T-cell (primary cell): ENCODE data around the gene LRP1-AS. TPM values are rescaled to one million over a fixed set of nuclear protein-coding genes. Genes with fewer than 3 reads are reported as not detected.
A peak's percentile ranks its signal among the peaks of the same experiment; 100 is the strongest.

ENCODE experiments used
- ATAC-seq, 4 experiments: fragments of 200-7000 bp in 3 of 4; fragments of 150-1000 bp in 1 of 4; cut with Tn5 transposase; replicated peaks in 1 of 4; 1 replicate in 3 of 4; 2 replicates in 1 of 4; pipeline ENCODE4 v1.10.0; 2021; ENCODE audit warnings: moderate library complexity in 3 of 4, mild to moderate bottlenecking in 2 of 4, moderate number of reproducible peaks in 1 of 4
- CTCF ChIA-PET, 2 donors: fragments of 300-600 bp; sonication (Branson Sonifier 250); formaldehyde crosslinking; loops; one replicate each; lab custom pipeline; 2022; ENCODE audit warnings: antibody characterized with exemption in 2 of 2; lab: Charles Lee
- POLR2A ChIA-PET, 2 donors: fragments of 300-600 bp; sonication (Branson Sonifier 250); formaldehyde crosslinking; loops; one replicate each; lab custom pipeline; 2022; ENCODE audit warnings: antibody characterized with exemption in 2 of 2; lab: Charles Lee
- DNase-seq, 35 experiments: peaks; one replicate each; pipeline versions ENCODE4 v3.0.0 to v3.0.0-alpha.2; 2013 to 2023
- H3K27ac ChIP-seq: one replicate; pipeline ENCODE4 v1.5.1; 2013; ENCODE audit warnings: low read length
- H3K27me3 ChIP-seq, 2 experiments: replicated peaks in 1 of 2; 1 replicate in 1 of 2; 2 replicates in 1 of 2; pipeline versions ENCODE4 v1.6.1 to v1.7.0; 2013; ENCODE audit warnings: low read length in 1 of 2, mixed read lengths in 1 of 2; ENCODE audit not compliant: control insufficient read depth in 2 of 2, insufficient read depth in 2 of 2; ENCODE audit errors: extremely low read depth in 1 of 2
- H3K36me3 ChIP-seq, 2 donors: 1 replicate in 1 of 2; 2 replicates in 1 of 2; pipeline versions ENCODE4 v1.6.1 to v1.7.0; 2013; ENCODE audit warnings: low read length in 1 of 2; ENCODE audit not compliant: control insufficient read depth in 2 of 2, insufficient read depth in 1 of 2; ENCODE audit errors: extremely low read depth in 1 of 2
- H3K4me1 ChIP-seq, 2 experiments: 1 replicate in 1 of 2; 2 replicates in 1 of 2; pipeline versions ENCODE4 v1.6.1 to v1.7.0; 2013; ENCODE audit warnings: low read length in 2 of 2, mixed read lengths in 1 of 2; ENCODE audit not compliant: insufficient read depth in 2 of 2, control insufficient read depth in 1 of 2; ENCODE audit errors: extremely low read depth in 1 of 2
- H3K4me3 ChIP-seq, 2 donors: 1 replicate in 1 of 2; 2 replicates in 1 of 2; pipeline versions ENCODE4 v1.5.1 to v1.7.0; 2013; ENCODE audit warnings: mild to moderate bottlenecking in 2 of 2, low read length in 1 of 2, moderate library complexity in 1 of 2; ENCODE audit not compliant: control insufficient read depth in 1 of 2; ENCODE audit errors: extremely low read depth in 1 of 2
- H3K9me3 ChIP-seq: 2 replicates; pipeline ENCODE4 v1.7.0; 2013
- H3K27ac Mint-ChIP-seq, 2 donors: one replicate each; pipeline ENCODE4 v1.8.0; 2020 to 2021; ENCODE audit warnings: mild to moderate bottlenecking in 2 of 2, mixed read lengths in 2 of 2
- H3K27me3 Mint-ChIP-seq, 2 donors: one replicate each; pipeline ENCODE4 v1.8.0; 2021 to 2022; ENCODE audit warnings: mixed read lengths in 2 of 2
- H3K36me3 Mint-ChIP-seq: one replicate; pipeline ENCODE4 v1.8.0; 2021; ENCODE audit warnings: mixed read lengths
- H3K4me1 Mint-ChIP-seq, 3 donors: one replicate each; pipeline ENCODE4 v1.8.0; 2020 to 2022; ENCODE audit warnings: mixed read lengths in 3 of 3, mild to moderate bottlenecking in 1 of 3
- H3K4me3 Mint-ChIP-seq, 3 donors: one replicate each; pipeline ENCODE4 v1.8.0; 2020 to 2022; ENCODE audit warnings: mild to moderate bottlenecking in 3 of 3, mixed read lengths in 3 of 3, moderate library complexity in 3 of 3
- H3K9me3 Mint-ChIP-seq, 3 donors: one replicate each; pipeline ENCODE4 v1.8.0; 2020 to 2022; ENCODE audit warnings: mixed read lengths in 3 of 3
- WGBS: methylation state at CpG from one replicate; pipeline ENCODE4 v1.1.5; 2013; ENCODE audit warnings: missing lambda C conversion rate; ENCODE audit not compliant: insufficient coverage; 5-methylcytosine and 5-hydroxymethylcytosine counted together
- total RNA-seq, 35 experiments: library from RNA in 6 of 35; stranded (reverse) in 6 of 35; fragments of 120-200 nt in 1 of 35; gene quantifications; one replicate each; pipeline versions ENCODE4 v1.2.1 to v1.2.4 and lab custom pipeline; 2013 to 2026

Gene LRP1-AS
- total RNA-seq, 5 donors from 2014 or later (not counting 1 experiment from before 2014, with no cell fraction given) = not detected

- H3K27me3 Mint-ChIP-seq = no peaks in the 10 kb centered on the region
- Histone ChIP-seq H3K4me3 (no peak overlapping the region), H3K9me3 (no peaks in the 10 kb centered on the region), H3K27ac (no peak overlapping the region), H3K4me1 (peaks cover 0 to 6% of the 10 kb centered on the region in 2 experiments), H3K27me3 (peaks cover 0 to 3% of the 10 kb centered on the region in 2 experiments), H3K36me3 (no peaks in the 10 kb centered on the region)
- H3K36me3 Mint-ChIP-seq = no peaks in the 10 kb centered on the region
- ATAC-seq = no peak
- POLR2A ChIA-PET = no interaction called here
- 80% methylated on average over 17 of the region's 21 CpGs for WGBS
- CTCF ChIA-PET = interaction anchor here in 1 of 2 donors (1.9 kb wide), 1 partner anchor 63 kb away, joined by 6 read pairs; no protein-coding TSS in a partner anchor
- no peak overlapping the region for H3K4me3 Mint-ChIP-seq
- H3K4me1 Mint-ChIP-seq = peaks cover 0 to 4% (median 2%) of the 10 kb centered on the region in 3 donors
- DNase-seq = no peak
- no peak overlapping the region for H3K27ac Mint-ChIP-seq
- no peaks in the 10 kb centered on the region for H3K9me3 Mint-ChIP-seq
These were observed 40.0 kb upstream of the LRP1-AS start for GRCh38 chr12:57187222-57188089.

GRCh38 chr12:57185906-57186508, 38.6 kb upstream of the LRP1-AS start:
- no peaks in the 10 kb centered on the region for H3K27me3 Mint-ChIP-seq
- Histone ChIP-seq H3K9me3 (no peaks in the 10 kb centered on the region), H3K4me1 (peaks cover 0 to 6% of the 10 kb centered on the region in 2 experiments), H3K36me3 (no peaks in the 10 kb centered on the region), H3K27ac (no peak overlapping the region), H3K27me3 (peaks cover 0 to 3% of the 10 kb centered on the region in 2 experiments), H3K4me3 (no peak overlapping the region)
- H3K27ac Mint-ChIP-seq = no peak overlapping the region
- CTCF ChIA-PET = no interaction called here
- DNase-seq (no peak), ATAC-seq (no peak)
- POLR2A ChIA-PET = no interaction called here
- H3K4me3 Mint-ChIP-seq = no peak overlapping the region
- H3K36me3 Mint-ChIP-seq = no peaks in the 10 kb centered on the region
- WGBS = 87% methylated on average over 12 of the region's 12 CpGs
- peaks cover 0 to 4% (median 2%) of the 10 kb centered on the region in 3 donors for H3K4me1 Mint-ChIP-seq
- H3K9me3 Mint-ChIP-seq = no peaks in the 10 kb centered on the region

DNA sequence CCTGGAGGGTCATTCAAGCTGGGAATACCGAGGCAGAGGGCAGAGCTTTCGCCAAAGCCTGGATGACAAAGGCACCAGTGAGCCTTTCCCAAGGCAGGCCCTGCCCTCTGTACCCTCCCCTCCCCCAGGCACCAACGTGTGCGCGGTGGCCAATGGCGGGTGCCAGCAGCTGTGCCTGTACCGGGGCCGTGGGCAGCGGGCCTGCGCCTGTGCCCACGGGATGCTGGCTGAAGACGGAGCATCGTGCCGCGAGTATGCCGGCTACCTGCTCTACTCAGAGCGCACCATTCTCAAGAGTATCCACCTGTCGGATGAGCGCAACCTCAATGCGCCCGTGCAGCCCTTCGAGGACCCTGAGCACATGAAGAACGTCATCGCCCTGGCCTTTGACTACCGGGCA, 38.0 kb upstream of the LRP1-AS start:
- no peak overlapping the region for H3K27ac ChIP-seq
- no peaks in the 10 kb centered on the region for H3K27me3 Mint-ChIP-seq
- H3K36me3 ChIP-seq = no peaks in the 10 kb centered on the region
- peaks cover 0 to 3% of the 10 kb centered on the region in 2 experiments for H3K27me3 ChIP-seq
- ChIA-PET POLR2A (no interaction called here), CTCF (no interaction called here)
- DNase-seq (no peak), ATAC-seq (no peak)
- no peaks in the 10 kb centered on the region for H3K9me3 Mint-ChIP-seq
- H3K4me3 Mint-ChIP-seq = no peak overlapping the region
- no peak overlapping the region for H3K4me3 ChIP-seq
- H3K36me3 Mint-ChIP-seq = no peaks in the 10 kb centered on the region
- peaks cover 0 to 4% (median 2%) of the 10 kb centered on the region in 3 donors for H3K4me1 Mint-ChIP-seq
- H3K4me1 ChIP-seq = peaks cover 0 to 6% of the 10 kb centered on the region in 2 experiments
- H3K27ac Mint-ChIP-seq = no peak overlapping the region
- H3K9me3 ChIP-seq = no peaks in the 10 kb centered on the region
- 86% methylated on average over 25 of the region's 25 CpGs for WGBS

GRCh38 chr12:57183939-57184725, 36.7 kb upstream of the LRP1-AS start:
- Histone ChIP-seq H3K36me3 (no peaks in the 10 kb centered on the region), H3K27me3 (peaks cover 0 to 3% of the 10 kb centered on the region in 2 experiments), H3K27ac (no peak overlapping the region), H3K4me3 (no peak overlapping the region), H3K9me3 (no peaks in the 10 kb centered on the region), H3K4me1 (peaks cover 0 to 6% of the 10 kb centered on the region in 2 experiments)
- H3K4me3 Mint-ChIP-seq = no peak overlapping the region
- ChIA-PET CTCF (interaction anchor here in 1 of 2 donors (0.6 to 0.8 kb wide), 2 partner anchors 30 to 60 kb away, joined by 3 read pairs; no protein-coding TSS in a partner anchor), POLR2A (no interaction called here)
- no peak for DNase-seq
- H3K27me3 Mint-ChIP-seq = no peaks in the 10 kb centered on the region
- no peaks in the 10 kb centered on the region for H3K36me3 Mint-ChIP-seq
- no peak for ATAC-seq
- peaks cover 0 to 4% (median 2%) of the 10 kb centered on the region in 3 donors for H3K4me1 Mint-ChIP-seq
- H3K27ac Mint-ChIP-seq = no peak overlapping the region
- 92% methylated on average over 19 of the region's 22 CpGs for WGBS
- no peaks in the 10 kb centered on the region for H3K9me3 Mint-ChIP-seq

DNA sequence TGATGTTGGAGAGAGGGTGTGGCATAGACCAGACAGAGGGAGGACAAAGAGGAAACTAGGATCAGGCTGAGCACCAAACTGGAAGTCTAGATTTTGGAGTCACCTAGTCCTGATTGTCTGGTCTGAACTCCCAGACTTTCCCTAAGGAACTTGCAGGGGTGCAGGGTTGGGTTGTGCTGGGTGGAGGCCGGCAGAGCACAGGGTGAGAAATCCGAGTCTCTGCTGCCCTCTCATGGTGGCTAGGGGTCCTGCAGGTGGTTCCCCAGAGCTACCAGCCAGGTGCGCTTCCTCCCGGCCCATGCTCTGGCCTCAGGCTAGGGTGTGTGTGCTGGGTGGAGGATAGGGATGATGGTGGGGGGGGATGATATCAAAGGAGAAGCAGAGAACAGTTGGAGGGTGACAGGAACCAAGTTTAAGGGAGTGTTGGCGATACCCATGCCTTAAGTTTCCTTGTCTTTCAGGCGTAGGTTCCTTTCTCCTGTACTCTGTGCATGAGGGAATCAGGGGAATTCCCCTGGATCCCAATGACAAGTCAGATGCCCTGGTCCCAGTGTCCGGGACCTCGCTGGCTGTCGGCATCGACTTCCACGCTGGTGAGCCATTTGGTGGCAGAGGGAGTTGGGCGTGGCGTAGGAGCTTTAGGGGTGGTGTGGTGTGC, 35.6 kb upstream of the LRP1-AS start:
- H3K9me3 Mint-ChIP-seq = no peaks in the 10 kb centered on the region
- no peaks in the 10 kb centered on the region for H3K9me3 ChIP-seq
- no peak overlapping the region for H3K4me3 Mint-ChIP-seq
- DNase-seq = peak; percentile 47 to 87 (median 74)
- ChIA-PET CTCF (interaction anchor here (0.7 to 2.7 kb wide), 9 partner anchors 28 to 152 kb away, joined by 3 to 25 read pairs (median 5); partner anchors contain the start of gene LRP1 (in 1 of the 2)), POLR2A (no interaction called here)
- no peak overlapping the region for H3K27ac ChIP-seq
- H3K27me3 Mint-ChIP-seq = no peaks in the 10 kb centered on the region
- H3K4me1 Mint-ChIP-seq = peaks cover 0 to 4% (median 2%) of the 10 kb centered on the region in 3 donors
- H3K4me1 ChIP-seq = peaks cover 0 to 6% of the 10 kb centered on the region in 2 experiments
- H3K36me3 ChIP-seq = no peaks in the 10 kb centered on the region
- no peaks in the 10 kb centered on the region for H3K36me3 Mint-ChIP-seq
- peak; percentile 96 to 99 (median 98) for ATAC-seq
- 44% methylated on average over 6 of the region's 13 CpGs for WGBS
- no peak overlapping the region for H3K27ac Mint-ChIP-seq
- H3K4me3 ChIP-seq = no peak overlapping the region
- peaks cover 0 to 3% of the 10 kb centered on the region in 2 experiments for H3K27me3 ChIP-seq
